ENCODE results near the gene MLLT3. TPM values are rescaled to one million over a fixed set of nuclear protein-coding genes. Genes with fewer than 3 reads are reported as not detected.

MLLT3 gene
- total RNA-seq, 6 experiments from 2014 or later: 0.43 to 2.5 (median 1.2) TPM

- WGBS (ENCODE audit: insufficient coverage, low coverage, low lambda C conversion rate, missing lambda C conversion rate): 75% methylated on average over 4 of the region's 4 CpGs
- Histone ChIP-seq H3K36me3 (no peaks in the 10 kb centered on the region), H3K27me3 (no peaks in the 10 kb centered on the region), H3K27ac (peak overlapping the region in 1 of 3 donors; percentile 7), H3K9me3 (no peaks in the 10 kb centered on the region), H3K4me3 (no peak overlapping the region), H3K4me1 (peaks cover 0 to 3% (median 0%) of the 10 kb centered on the region in 4 donors)
- DNase-seq (no peak), ATAC-seq (no peak)
- TF ChIP-seq POLR2A (IDR thresholded peaks at IDR 0.05) (no peak), CTCF (IDR thresholded peaks at IDR 0.05) (no peak)
- intact Hi-C loops (cut with DNase I): no loop called here
These were observed 72.0 kb downstream of the MLLT3 start for GRCh38 chr9:20550326-20550725.

- ATAC-seq: no peak
- TF ChIP-seq CTCF (IDR thresholded peaks at IDR 0.05) (no peak), POLR2A (IDR thresholded peaks at IDR 0.05) (no peak)
- intact Hi-C loops (cut with DNase I): no loop called here
- 71% methylated on average over 3 of the region's 3 CpGs for WGBS (ENCODE audit: insufficient coverage, low coverage, low lambda C conversion rate, missing lambda C conversion rate)
- no peaks in the 10 kb centered on the region for H3K27me3 ChIP-seq
- no peak for DNase-seq
- no peaks in the 10 kb centered on the region for H3K36me3 ChIP-seq
- peaks cover 0 to 3% (median 0%) of the 10 kb centered on the region in 4 donors for H3K4me1 ChIP-seq
- H3K4me3 ChIP-seq: no peak overlapping the region
- no peak overlapping the region for H3K27ac ChIP-seq
- H3K9me3 ChIP-seq: no peaks in the 10 kb centered on the region
These were observed 73.2 kb downstream of the MLLT3 start for GRCh38 chr9:20549053-20549452.

- no peak for ATAC-seq
- WGBS (ENCODE audit: insufficient coverage, low coverage, low lambda C conversion rate, missing lambda C conversion rate): 82% methylated on average over 3 of the region's 3 CpGs
- Histone ChIP-seq H3K36me3 (no peaks in the 10 kb centered on the region), H3K27ac (no peak overlapping the region), H3K27me3 (no peaks in the 10 kb centered on the region), H3K4me3 (no peak overlapping the region), H3K4me1 (no peaks in the 10 kb centered on the region), H3K9me3 (no peaks in the 10 kb centered on the region)
- no peak for DNase-seq
- intact Hi-C loops (cut with DNase I): no loop called here
- TF ChIP-seq POLR2A (IDR thresholded peaks at IDR 0.05) (no peak), CTCF (IDR thresholded peaks at IDR 0.05) (no peak)
These were observed 77.2 kb downstream of the MLLT3 start for GRCh38 chr9:20545023-20545622.

- WGBS (ENCODE audit: insufficient coverage, low coverage, low lambda C conversion rate, missing lambda C conversion rate): 83% methylated on average over 1 of the region's 5 CpGs
- Histone ChIP-seq H3K27ac (no peak overlapping the region), H3K4me1 (no peaks in the 10 kb centered on the region), H3K27me3 (no peaks in the 10 kb centered on the region), H3K4me3 (no peak overlapping the region), H3K9me3 (no peaks in the 10 kb centered on the region), H3K36me3 (no peaks in the 10 kb centered on the region)
- no peak for ATAC-seq
- no peak for TF ChIP-seq POLR2A (IDR thresholded peaks at IDR 0.05)
- TF ChIP-seq CTCF (IDR thresholded peaks at IDR 0.05): no peak
- intact Hi-C loops (cut with DNase I): no loop called here
- no peak for DNase-seq
These were observed 82.0 kb downstream of the MLLT3 start for GRCh38 chr9:20540169-20540863.

Data from right lobe of liver (tissue), 6 donors.